Sigmoid colon (tissue), 4 donors: ENCODE measurements around the gene ABCA6.

ENCODE experiments used
- EP300 ChIP-seq, 4 donors: sonication (generic); formaldehyde crosslinking; IDR thresholded peaks; one replicate each; pipeline ENCODE4 v1.6.1; 2017; ENCODE audit warnings: antibody characterized with exemption in 4 of 4
- POLR2A ChIP-seq, 2 donors: fragments of 450-650 bp; IDR thresholded peaks; one replicate each; pipeline ENCODE4 v1.6.1; 2016; ENCODE audit warnings: antibody characterized with exemption in 2 of 2, mild to moderate bottlenecking in 2 of 2, moderate library complexity in 2 of 2
- POLR2AphosphoS5 ChIP-seq, 4 donors: sonication (generic); formaldehyde crosslinking; IDR thresholded peaks; one replicate each; pipeline ENCODE4 v1.6.1; 2017; ENCODE audit warnings: antibody characterized with exemption in 4 of 4
- TF ChIP-seq, protein P1 (sequence below), 4 experiments: fragments of 450-650 bp in 3 of 4; fragments of 200-600 bp in 1 of 4; IDR thresholded peaks; one replicate each; pipeline ENCODE4 v1.5.1; 2016 to 2019; ENCODE audit warnings: antibody characterized with exemption in 4 of 4, mild to moderate bottlenecking in 3 of 4, moderate library complexity in 2 of 4

GRCh38 chr17:69084911-69085310 is 56.8 kb downstream of the ABCA6 start:
- TF ChIP-seq, protein P1, sequence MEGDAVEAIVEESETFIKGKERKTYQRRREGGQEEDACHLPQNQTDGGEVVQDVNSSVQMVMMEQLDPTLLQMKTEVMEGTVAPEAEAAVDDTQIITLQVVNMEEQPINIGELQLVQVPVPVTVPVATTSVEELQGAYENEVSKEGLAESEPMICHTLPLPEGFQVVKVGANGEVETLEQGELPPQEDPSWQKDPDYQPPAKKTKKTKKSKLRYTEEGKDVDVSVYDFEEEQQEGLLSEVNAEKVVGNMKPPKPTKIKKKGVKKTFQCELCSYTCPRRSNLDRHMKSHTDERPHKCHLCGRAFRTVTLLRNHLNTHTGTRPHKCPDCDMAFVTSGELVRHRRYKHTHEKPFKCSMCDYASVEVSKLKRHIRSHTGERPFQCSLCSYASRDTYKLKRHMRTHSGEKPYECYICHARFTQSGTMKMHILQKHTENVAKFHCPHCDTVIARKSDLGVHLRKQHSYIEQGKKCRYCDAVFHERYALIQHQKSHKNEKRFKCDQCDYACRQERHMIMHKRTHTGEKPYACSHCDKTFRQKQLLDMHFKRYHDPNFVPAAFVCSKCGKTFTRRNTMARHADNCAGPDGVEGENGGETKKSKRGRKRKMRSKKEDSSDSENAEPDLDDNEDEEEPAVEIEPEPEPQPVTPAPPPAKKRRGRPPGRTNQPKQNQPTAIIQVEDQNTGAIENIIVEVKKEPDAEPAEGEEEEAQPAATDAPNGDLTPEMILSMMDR (IDR thresholded peaks at IDR 0.05), result no peak
- TF ChIP-seq POLR2A (IDR thresholded peaks at IDR 0.05) (no peak), POLR2AphosphoS5 (IDR thresholded peaks at IDR 0.05) (no peak), EP300 (IDR thresholded peaks at IDR 0.05) (no peak)
